ENCODE results near the gene RFX4. TPM values are rescaled to one million over a fixed set of nuclear protein-coding genes. Genes with fewer than 3 reads are reported as not detected.

RFX4 gene
- not detected for total RNA-seq
- long read RNA-seq = 0 reads

DNA sequence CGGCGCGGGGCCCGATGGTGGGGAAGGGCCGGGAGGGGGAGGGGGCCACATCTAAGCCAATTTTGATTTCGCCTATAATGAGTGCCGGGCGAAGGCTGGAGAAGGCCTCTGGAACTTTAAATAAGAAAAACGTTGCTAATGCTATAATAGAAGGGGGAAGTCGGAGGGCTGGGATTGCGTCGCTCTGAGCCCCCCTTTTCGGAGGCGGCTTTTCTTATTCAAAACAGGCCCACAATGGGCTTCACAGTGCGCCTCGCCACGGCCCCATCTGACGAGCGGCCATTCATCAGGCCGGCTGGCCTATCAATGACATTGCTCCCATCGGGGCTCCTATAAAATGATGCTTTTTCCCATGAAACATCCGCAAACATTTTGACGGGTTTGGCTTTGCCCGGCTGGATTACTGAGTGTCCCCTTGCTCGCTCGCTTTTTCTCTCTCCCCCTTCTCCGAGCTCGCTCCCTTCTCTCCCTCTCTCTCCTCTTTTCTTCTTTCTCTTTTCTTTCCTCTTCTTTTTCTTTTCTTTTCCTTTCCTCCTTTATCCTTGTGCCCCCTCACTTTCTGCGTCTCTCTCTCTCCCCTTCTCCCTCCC, at the start of gene RFX4:
RFX4 (plus strand) TSS at position 364 of the 590 bp plus-strand sequence. CDS start 317 bp downstream, outside the sequence.
- Histone ChIP-seq H3K27me3 (ENCODE audit: low read depth) (peaks cover 100% of the 10 kb centered on the region), H3K4me3 (peak within 1 kb of the TSS; percentile 61), H3K27ac (replicated peaks) (no peak within 1 kb of the TSS), H3K36me3 (no peaks in the 10 kb centered on the region), H3K9me3 (replicated peaks) (no peaks in the 10 kb centered on the region), H3K4me1 (peaks cover 73% of the 10 kb centered on the region)
- TF ChIP-seq, protein P1, sequence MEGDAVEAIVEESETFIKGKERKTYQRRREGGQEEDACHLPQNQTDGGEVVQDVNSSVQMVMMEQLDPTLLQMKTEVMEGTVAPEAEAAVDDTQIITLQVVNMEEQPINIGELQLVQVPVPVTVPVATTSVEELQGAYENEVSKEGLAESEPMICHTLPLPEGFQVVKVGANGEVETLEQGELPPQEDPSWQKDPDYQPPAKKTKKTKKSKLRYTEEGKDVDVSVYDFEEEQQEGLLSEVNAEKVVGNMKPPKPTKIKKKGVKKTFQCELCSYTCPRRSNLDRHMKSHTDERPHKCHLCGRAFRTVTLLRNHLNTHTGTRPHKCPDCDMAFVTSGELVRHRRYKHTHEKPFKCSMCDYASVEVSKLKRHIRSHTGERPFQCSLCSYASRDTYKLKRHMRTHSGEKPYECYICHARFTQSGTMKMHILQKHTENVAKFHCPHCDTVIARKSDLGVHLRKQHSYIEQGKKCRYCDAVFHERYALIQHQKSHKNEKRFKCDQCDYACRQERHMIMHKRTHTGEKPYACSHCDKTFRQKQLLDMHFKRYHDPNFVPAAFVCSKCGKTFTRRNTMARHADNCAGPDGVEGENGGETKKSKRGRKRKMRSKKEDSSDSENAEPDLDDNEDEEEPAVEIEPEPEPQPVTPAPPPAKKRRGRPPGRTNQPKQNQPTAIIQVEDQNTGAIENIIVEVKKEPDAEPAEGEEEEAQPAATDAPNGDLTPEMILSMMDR (IDR thresholded peaks at IDR 0.05; ENCODE audit: borderline replicate concordance) = no peak
- no peak for DNase-seq
- intact Hi-C loops (cut with micrococcal nuclease) = no loop called here

DNA sequence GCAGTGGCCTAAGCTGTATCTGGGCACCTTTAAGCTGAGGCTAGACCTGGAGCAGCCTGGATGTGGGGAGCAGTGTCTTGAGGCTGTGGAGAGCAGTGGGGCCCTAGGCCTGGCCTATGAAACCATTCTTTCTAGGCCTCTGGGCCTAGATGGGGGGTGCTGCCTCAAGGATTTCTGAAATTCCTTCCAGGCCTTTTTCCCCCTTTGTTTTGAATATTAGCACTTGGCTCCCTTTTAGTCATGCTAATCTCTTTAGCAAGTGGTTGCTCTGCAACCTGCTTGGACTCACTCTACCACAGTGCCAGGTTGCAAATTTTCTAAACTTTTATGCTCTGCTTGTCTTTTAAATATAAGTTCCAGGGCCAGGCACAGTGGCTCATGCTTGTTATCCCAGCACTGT, 41.6 kb upstream of the RFX4 start:
- Histone ChIP-seq H3K36me3 (no peaks in the 10 kb centered on the region), H3K4me1 (no peaks in the 10 kb centered on the region), H3K27me3 (ENCODE audit: low read depth) (peaks cover 5% of the 10 kb centered on the region), H3K27ac (replicated peaks) (no peak overlapping the region), H3K9me3 (replicated peaks) (peaks cover 27% of the 10 kb centered on the region), H3K4me3 (no peak overlapping the region)
- intact Hi-C loops (cut with micrococcal nuclease) = no loop called here
- DNase-seq = no peak
- TF ChIP-seq, protein P1 (IDR thresholded peaks at IDR 0.05; ENCODE audit: borderline replicate concordance) = no peak

DNA sequence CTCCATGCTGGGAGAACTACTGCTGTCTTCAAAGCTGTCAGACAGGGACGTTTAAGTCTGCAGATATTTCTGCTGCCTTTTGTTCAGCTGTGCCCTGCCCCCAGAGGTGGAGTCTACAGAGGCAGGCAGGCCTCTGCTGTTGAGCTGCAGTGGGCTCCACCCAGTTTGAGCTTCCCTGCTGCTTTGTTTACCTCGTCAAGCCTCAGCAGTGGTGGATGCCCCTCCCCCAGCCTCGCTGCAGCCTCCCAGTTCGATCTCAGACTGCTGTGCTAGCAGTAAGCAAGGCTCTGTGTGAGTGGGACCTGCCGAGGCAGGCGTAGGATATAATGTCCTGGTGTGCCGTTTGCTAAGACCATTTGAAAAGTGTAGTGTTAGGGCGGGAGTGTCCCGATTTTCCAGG, 31.4 kb upstream of the RFX4 start:
- no peak for DNase-seq
- no peaks in the 10 kb centered on the region for H3K36me3 ChIP-seq
- peaks cover 18% of the 10 kb centered on the region for H3K9me3 ChIP-seq (replicated peaks)
- TF ChIP-seq, protein P1 (IDR thresholded peaks at IDR 0.05; ENCODE audit: borderline replicate concordance) = no peak
- H3K4me1 ChIP-seq = no peaks in the 10 kb centered on the region
- intact Hi-C loops (cut with micrococcal nuclease) = no loop called here
- no peak overlapping the region for H3K4me3 ChIP-seq
- no peak overlapping the region for H3K27ac ChIP-seq (replicated peaks)
- peaks cover 18% of the 10 kb centered on the region for H3K27me3 ChIP-seq (ENCODE audit: low read depth)

DNA sequence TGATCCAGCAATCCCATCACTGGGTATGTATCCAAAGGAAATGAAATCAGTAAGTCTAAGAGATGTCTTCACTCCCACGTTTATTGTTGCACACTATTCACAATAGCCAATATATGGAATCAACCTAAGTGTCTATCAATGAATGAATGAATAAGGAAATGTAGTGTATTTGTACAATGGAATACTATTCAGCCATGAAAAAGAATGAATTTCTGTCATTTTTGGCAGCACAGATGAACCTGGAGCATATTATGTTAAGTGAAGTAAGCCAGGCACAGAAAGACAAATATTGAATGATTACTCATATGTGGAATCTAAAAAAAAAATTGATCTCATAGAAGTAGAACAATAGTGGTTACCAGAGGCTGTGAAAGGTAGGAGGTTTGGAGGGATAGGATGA, 30.6 kb upstream of the RFX4 start:
- Histone ChIP-seq H3K4me3 (no peak overlapping the region), H3K27me3 (ENCODE audit: low read depth) (peaks cover 18% of the 10 kb centered on the region), H3K4me1 (no peaks in the 10 kb centered on the region), H3K27ac (replicated peaks) (no peak overlapping the region), H3K9me3 (replicated peaks) (peaks cover 18% of the 10 kb centered on the region), H3K36me3 (no peaks in the 10 kb centered on the region)
- intact Hi-C loops (cut with micrococcal nuclease) = no loop called here
- TF ChIP-seq, protein P1 (IDR thresholded peaks at IDR 0.05; ENCODE audit: borderline replicate concordance) = no peak
- no peak for DNase-seq

DNA sequence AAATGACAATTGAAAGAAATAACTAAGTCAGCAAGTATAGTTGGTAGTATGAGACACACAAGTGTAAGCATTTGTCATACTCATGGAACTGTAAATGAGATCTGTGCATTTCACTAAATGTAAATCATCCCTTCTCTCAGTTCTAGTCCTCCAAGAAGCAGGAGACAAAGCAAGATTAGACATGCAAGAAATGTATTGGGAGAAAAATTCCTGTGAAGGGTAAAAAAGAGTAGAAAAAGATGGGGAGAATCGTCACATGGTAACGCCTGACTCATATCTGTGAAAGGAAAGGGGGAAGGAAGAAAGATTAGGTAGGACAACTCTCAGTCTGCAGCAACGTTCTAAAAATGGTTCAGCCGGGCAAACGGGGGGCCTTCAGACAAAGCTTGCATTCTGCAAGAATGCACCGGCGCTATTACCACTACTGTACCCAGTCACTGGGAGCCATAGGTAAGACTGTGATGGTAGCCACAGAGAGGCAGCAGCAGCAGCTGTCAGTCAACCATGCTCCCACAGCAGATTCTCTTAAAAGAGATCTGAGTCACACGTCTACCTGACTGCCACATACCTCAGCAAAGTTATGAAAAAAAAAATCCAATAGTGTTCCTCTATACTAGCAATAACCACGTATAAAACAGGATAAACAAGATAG, 18.0 kb upstream of the RFX4 start:
- intact Hi-C loops (cut with micrococcal nuclease) = no loop called here
- H3K4me3 ChIP-seq = no peak overlapping the region
- H3K36me3 ChIP-seq = no peaks in the 10 kb centered on the region
- H3K9me3 ChIP-seq (replicated peaks) = peaks cover 14% of the 10 kb centered on the region
- no peak overlapping the region for H3K27ac ChIP-seq (replicated peaks)
- no peaks in the 10 kb centered on the region for H3K4me1 ChIP-seq
- H3K27me3 ChIP-seq (ENCODE audit: low read depth) = peaks cover 73% of the 10 kb centered on the region
- no peak for DNase-seq
- TF ChIP-seq, protein P1 (IDR thresholded peaks at IDR 0.05; ENCODE audit: borderline replicate concordance) = no peak
